GM23338 (cell line): ENCODE data around the gene KCTD18. TPM values are rescaled to one million over a fixed set of nuclear protein-coding genes. Genes with fewer than 3 reads are reported as not detected.

Experiments used
- ATAC-seq: fragments of 200-7000 bp; cut with Tn5 transposase; 3 replicates; pipeline ENCODE4 v1.9.1; 2020
- DNase-seq: peaks from one replicate; pipeline ENCODE4 v3.0.0-alpha.2; 2015; ENCODE audit warnings: low spot score
- H2AFZ ChIP-seq: fragments of 200-600 bp; sonication (generic); 2 replicates; pipeline ENCODE4 v1.8.0; 2016; ENCODE audit warnings: antibody characterized with exemption, mild to moderate bottlenecking, moderate library complexity
- H3F3A ChIP-seq: fragments of 200-600 bp; sonication (generic); replicated peaks from 2 replicates; pipeline ENCODE4 v1.8.0; 2017; ENCODE audit warnings: antibody characterized with exemption, mixed run types, low read depth
- H3K27ac ChIP-seq: fragments of 200-600 bp; sonication (generic); 2 replicates; pipeline ENCODE4 v1.6.1; 2016; ENCODE audit warnings: low read depth
- H3K27me3 ChIP-seq: fragments of 200-600 bp; sonication (generic); 2 replicates; pipeline ENCODE4 v1.8.0; 2016; ENCODE audit warnings: mild to moderate bottlenecking, mixed run types, moderate library complexity; ENCODE audit not compliant: insufficient read depth
- H3K36me3 ChIP-seq: fragments of 200-600 bp; sonication (generic); 2 replicates; pipeline ENCODE4 v1.8.0; 2016; ENCODE audit warnings: mild to moderate bottlenecking; ENCODE audit not compliant: insufficient read depth
- H3K4me1 ChIP-seq: fragments of 200-600 bp; sonication (generic); 2 replicates; pipeline ENCODE4 v1.8.0; 2016; ENCODE audit warnings: mild to moderate bottlenecking, moderate library complexity; ENCODE audit not compliant: insufficient read depth
- H3K4me2 ChIP-seq: fragments of 200-600 bp; sonication (generic); 2 replicates; pipeline ENCODE4 v1.7.1; 2017; ENCODE audit warnings: mixed run types
- H3K4me3 ChIP-seq: fragments of 200-600 bp; sonication (generic); 2 replicates; pipeline ENCODE4 v1.6.1; 2016; ENCODE audit warnings: mixed run types
- H3K79me2 ChIP-seq: fragments of 200-600 bp; sonication (generic); replicated peaks from 2 replicates; pipeline ENCODE4 v1.8.0; 2017; ENCODE audit warnings: mild to moderate bottlenecking; ENCODE audit not compliant: insufficient read depth
- H3K9me2 ChIP-seq: fragments of 200-600 bp; sonication (generic); 2 replicates; pipeline ENCODE4 v1.8.0; 2017; ENCODE audit not compliant: insufficient read depth
- H4K20me1 ChIP-seq: fragments of 200-600 bp; sonication (generic); replicated peaks from 2 replicates; pipeline ENCODE4 v1.8.0; 2017; ENCODE audit warnings: mild to moderate bottlenecking; ENCODE audit not compliant: insufficient read depth
- H3K27ac Mint-ChIP-seq: 2 replicates; pipeline ENCODE4 v1.8.0; 2020; ENCODE audit warnings: inconsistent platforms, mild to moderate bottlenecking, moderate library complexity, mixed read lengths
- H3K27me3 Mint-ChIP-seq: 3 replicates; pipeline ENCODE4 v1.8.0; 2022; ENCODE audit warnings: low read depth, mild to moderate bottlenecking, moderate library complexity, mixed read lengths, inconsistent platforms; ENCODE audit not compliant: insufficient read depth, poor library complexity
- H3K36me3 Mint-ChIP-seq: 3 replicates; pipeline ENCODE4 v1.8.0; 2021; ENCODE audit warnings: low read depth, mild to moderate bottlenecking, inconsistent platforms, moderate library complexity, mixed read lengths
- H3K4me1 Mint-ChIP-seq: 3 replicates; pipeline ENCODE4 v1.8.0; 2020; ENCODE audit warnings: mild to moderate bottlenecking, inconsistent platforms, mixed read lengths
- H3K4me3 Mint-ChIP-seq: 3 replicates; pipeline ENCODE4 v1.8.0; 2021; ENCODE audit warnings: moderate library complexity, mild to moderate bottlenecking, inconsistent platforms, mixed read lengths
- H3K9me3 Mint-ChIP-seq: 3 replicates; pipeline ENCODE4 v1.8.0; 2020; ENCODE audit warnings: moderate library complexity, mild to moderate bottlenecking, inconsistent platforms, mixed read lengths
- CTCF ChIP-seq, 2 experiments: fragments of 200-600 bp in 1 of 2; sonication (generic) in 1 of 2; conservative IDR thresholded peaks; 2 replicates each; pipeline versions ENCODE4 v1.5.1 to v1.6.1; 2016 to 2017; ENCODE audit warnings: antibody characterized with exemption in 2 of 2, low read depth in 2 of 2, mild to moderate bottlenecking in 2 of 2, moderate library complexity in 1 of 2
- REST ChIP-seq: IDR thresholded peaks from one replicate; pipeline ENCODE4 v1.6.1; 2018; ENCODE audit warnings: antibody characterized with exemption; ENCODE audit not compliant: unreplicated experiment
- polyA plus RNA-seq: library from polyadenylated mRNA; unstranded; fragments of >200 nt; fragmentation: Nextera tagmentation; extraction: Ambion mirVana; gene quantifications from 2 replicates; pipeline ENCODE4 v1.2.1, GENCODE V29; 2016
- total RNA-seq: library from RNA; depleted of rRNA; stranded (reverse); fragments of >200 nt; shearing (Covaris generic); gene quantifications from 2 replicates; pipeline ENCODE4 v1.2.3, GENCODE V29; 2014

The KCTD18 gene
- total and polyA plus RNA-seq, 2 experiments from 2014 or later: 3.3 to 4.7 TPM

- ATAC-seq: peak; percentile 85
- peaks cover 14% of the 10 kb centered on the region for H3K4me1 ChIP-seq
Observed at GRCh38 chr2:200483729-200484198, 26.1 kb downstream of the KCTD18 start.

More at GRCh38 chr2:200483729-200484198, 26.1 kb downstream of the KCTD18 start:
- TF ChIP-seq CTCF (conservative IDR thresholded peaks at IDR 0.05; ENCODE audit: low read depth in 2 of 2): peak; percentile 76 to 94
- no peak for TF ChIP-seq REST
- peak; percentile 88 for DNase-seq
- Histone ChIP-seq H3K79me2 (no peaks in the 10 kb centered on the region), H3K27ac (no peak overlapping the region), H3F3A (no peaks in the 10 kb centered on the region), H4K20me1 (no peaks in the 10 kb centered on the region), H2AFZ (no peak overlapping the region), H3K27me3 (no peaks in the 10 kb centered on the region), H3K9me2 (no peaks in the 10 kb centered on the region), H3K4me3 (no peak overlapping the region), H3K36me3 (no peaks in the 10 kb centered on the region), H3K4me2 (no peak overlapping the region)
- Mint-ChIP-seq H3K36me3 (peaks cover 16% of the 10 kb centered on the region), H3K9me3 (no peaks in the 10 kb centered on the region), H3K4me1 (peaks cover 28% of the 10 kb centered on the region), H3K4me3 (no peak overlapping the region), H3K27me3 (peaks cover 2% of the 10 kb centered on the region), H3K27ac (no peak overlapping the region)
